Activated naive CD8-positive, alpha-beta T cell treated with anti-CD3 and anti-CD28 coated beads for 36 hours (primary cell): ENCODE measurements around the gene MGAT4A. TPM values are rescaled to one million over a fixed set of nuclear protein-coding genes. Genes with fewer than 3 reads are reported as not detected.

Experiments used
- DNase-seq: peaks from one replicate; pipeline ENCODE4 v3.0.0; 2021
- H3K27ac Mint-ChIP-seq: one replicate; pipeline ENCODE4 v1.8.0; 2022; ENCODE audit warnings: mild to moderate bottlenecking, moderate library complexity, mixed read lengths
- H3K27me3 Mint-ChIP-seq: one replicate; pipeline ENCODE4 v1.8.0; 2022; ENCODE audit warnings: mild to moderate bottlenecking, mixed read lengths
- H3K36me3 Mint-ChIP-seq: one replicate; pipeline ENCODE4 v1.8.0; 2021; ENCODE audit warnings: mild to moderate bottlenecking, mixed read lengths
- H3K4me1 Mint-ChIP-seq: one replicate; pipeline ENCODE4 v1.8.0; 2021; ENCODE audit warnings: mixed read lengths
- H3K4me3 Mint-ChIP-seq: one replicate; pipeline ENCODE4 v1.8.0; 2022; ENCODE audit warnings: mild to moderate bottlenecking, moderate library complexity, mixed read lengths
- H3K9me3 Mint-ChIP-seq: one replicate; pipeline ENCODE4 v1.8.0; 2022; ENCODE audit warnings: mixed read lengths
- total RNA-seq, 2 experiments: library from RNA; stranded (reverse); gene quantifications; one replicate each; pipeline ENCODE4 v1.2.3, GENCODE V29; 2021

MGAT4A gene
- total RNA-seq, 2 experiments from 2014 or later: 45.1 to 49.3 TPM

DNA sequence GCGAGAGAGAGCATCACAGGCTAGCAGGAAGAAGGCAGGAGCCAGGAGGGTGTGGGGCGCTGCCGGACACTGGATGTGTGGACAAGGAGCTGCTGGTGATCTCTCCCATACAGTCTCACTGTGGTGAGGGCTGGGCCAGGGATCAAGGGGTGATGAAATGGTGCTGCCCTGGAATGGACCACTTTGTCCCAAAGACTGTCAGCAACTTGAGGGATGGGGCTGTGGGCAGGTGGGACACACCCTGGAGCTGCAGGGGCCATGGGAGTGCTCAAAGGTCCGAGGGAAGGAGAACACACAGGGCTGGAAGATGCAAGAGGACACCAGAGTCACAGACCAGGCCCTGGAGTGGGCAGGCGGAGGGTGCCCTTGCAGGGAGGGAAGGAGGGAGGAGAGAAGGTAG, 160.6 kb downstream of the MGAT4A start:
- no peaks in the 10 kb centered on the region for H3K9me3 Mint-ChIP-seq
- DNase-seq: no peak
- H3K4me1 Mint-ChIP-seq: peaks cover 2% of the 10 kb centered on the region
- H3K36me3 Mint-ChIP-seq: peaks cover 15% of the 10 kb centered on the region
- H3K27me3 Mint-ChIP-seq: no peaks in the 10 kb centered on the region
- H3K4me3 Mint-ChIP-seq: peak overlapping the region; percentile 10
- peak overlapping the region; percentile 38 for H3K27ac Mint-ChIP-seq

DNA sequence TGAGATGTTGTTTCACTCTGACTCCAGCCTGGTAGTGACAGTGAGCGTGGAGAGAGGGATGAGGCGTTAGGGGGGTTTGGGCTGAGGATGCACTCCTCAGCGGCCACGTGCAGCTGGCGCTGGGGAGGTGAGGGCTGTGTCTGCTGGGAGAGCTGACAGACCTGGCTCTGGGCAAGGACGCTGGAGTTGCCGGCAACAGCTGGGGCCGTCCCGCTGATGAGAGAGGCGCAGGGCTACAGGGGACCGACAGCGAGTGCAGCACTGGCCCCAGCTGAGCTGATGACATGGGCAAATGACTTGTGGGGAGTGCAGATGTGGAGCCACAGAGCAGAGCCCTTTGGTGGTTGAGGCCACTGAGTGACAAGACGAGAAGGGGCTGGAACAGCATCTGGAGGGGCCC, 161.0 kb downstream of the MGAT4A start:
- Mint-ChIP-seq H3K36me3 (peaks cover 15% of the 10 kb centered on the region), H3K4me3 (no peak overlapping the region), H3K4me1 (peaks cover 5% of the 10 kb centered on the region), H3K9me3 (no peaks in the 10 kb centered on the region), H3K27ac (peak overlapping the region; percentile 38), H3K27me3 (no peaks in the 10 kb centered on the region)
- no peak for DNase-seq

DNA sequence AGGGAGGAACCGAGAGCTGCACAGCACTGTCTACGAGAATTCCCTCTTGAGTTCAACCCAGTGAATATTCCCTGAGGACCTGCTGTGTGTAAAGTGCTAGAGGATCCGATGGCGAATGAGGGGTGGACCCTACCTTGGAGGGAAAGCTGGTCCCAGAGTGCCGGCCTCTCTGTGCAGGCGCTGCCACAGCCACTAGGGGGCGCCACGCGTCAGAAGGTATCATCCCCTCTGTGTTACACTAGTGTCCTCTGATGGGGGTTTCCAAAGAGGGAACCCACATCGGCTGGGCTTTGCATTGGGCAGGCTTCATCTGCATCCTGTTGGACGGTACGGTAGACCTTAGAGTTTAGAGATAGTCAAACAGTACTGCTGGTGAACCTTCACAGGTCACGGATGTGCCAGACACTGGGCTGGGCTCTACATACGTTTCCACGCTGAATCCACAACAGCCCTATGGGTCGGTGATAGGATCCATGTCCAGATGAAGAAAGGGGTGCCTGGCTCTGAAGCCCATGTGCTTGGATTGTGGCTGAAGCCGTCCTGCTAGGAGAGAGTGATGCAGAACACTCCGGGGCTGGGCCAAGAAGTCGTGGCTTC, 161.6 kb downstream of the MGAT4A start:
- H3K27ac Mint-ChIP-seq: peak overlapping the region; percentile 31
- peak; percentile 63 for DNase-seq
- no peaks in the 10 kb centered on the region for H3K27me3 Mint-ChIP-seq
- no peak overlapping the region for H3K4me3 Mint-ChIP-seq
- peaks cover 15% of the 10 kb centered on the region for H3K36me3 Mint-ChIP-seq
- no peaks in the 10 kb centered on the region for H3K9me3 Mint-ChIP-seq
- peaks cover 5% of the 10 kb centered on the region for H3K4me1 Mint-ChIP-seq

Other genes starting within 250 kb of the MGAT4A start
- gene COA5, start 122.6 kb downstream of the MGAT4A start, total RNA-seq: 10 to 100 TPM; 27.1 to 27.2 TPM
- 10 to 100 TPM; 29.8 to 30.9 TPM for gene UNC50, start 122.5 kb downstream of the MGAT4A start, total RNA-seq
- under 1 TPM; 0.30 to 0.33 TPM for gene CRACDL, start 205.1 kb upstream of the MGAT4A start, total RNA-seq